Measurements from ENCODE around the gene CDH4. TPM values are rescaled to one million over a fixed set of nuclear protein-coding genes. Genes with fewer than 3 reads are reported as not detected.

CDH4 gene
- total RNA-seq, 1 donor from 2014 or later, result not detected

- H3K36me3 Mint-ChIP-seq (ENCODE audit: low read depth), result no peaks in the 10 kb centered on the region
- intact Hi-C loops (cut with micrococcal nuclease), result no loop called here
- POLR2A ChIA-PET, result no interaction called here
- ATAC-seq (ENCODE audit: low read depth), result no peak
- no peak for TF ChIP-seq CTCF (IDR thresholded peaks at IDR 0.05)
- H3K27ac Mint-ChIP-seq, result no peak overlapping the region
- no peaks in the 10 kb centered on the region for H3K4me1 Mint-ChIP-seq
- no peak for DNase-seq
- CTCF ChIA-PET, result no interaction called here
- no peaks in the 10 kb centered on the region for H3K27me3 Mint-ChIP-seq
- no peak overlapping the region for H3K4me3 Mint-ChIP-seq
- H3K9me3 Mint-ChIP-seq, result peaks cover 11% of the 10 kb centered on the region
These were observed 91.9 kb downstream of the CDH4 start for GRCh38 chr20:61343934-61344333.

GRCh38 chr20:61345656-61346055 is 93.6 kb downstream of the CDH4 start:
- ATAC-seq (ENCODE audit: low read depth), result no peak
- CTCF ChIA-PET, result no interaction called here
- Mint-ChIP-seq H3K36me3 (ENCODE audit: low read depth) (no peaks in the 10 kb centered on the region), H3K27me3 (no peaks in the 10 kb centered on the region), H3K9me3 (peaks cover 11% of the 10 kb centered on the region), H3K27ac (no peak overlapping the region), H3K4me1 (no peaks in the 10 kb centered on the region), H3K4me3 (no peak overlapping the region)
- no peak for TF ChIP-seq CTCF (IDR thresholded peaks at IDR 0.05)
- intact Hi-C loops (cut with micrococcal nuclease), result no loop called here
- DNase-seq, result no peak
- POLR2A ChIA-PET, result no interaction called here

- Mint-ChIP-seq H3K36me3 (ENCODE audit: low read depth) (no peaks in the 10 kb centered on the region), H3K4me3 (no peak overlapping the region), H3K27ac (no peak overlapping the region), H3K9me3 (peaks cover 10% of the 10 kb centered on the region), H3K4me1 (no peaks in the 10 kb centered on the region), H3K27me3 (no peaks in the 10 kb centered on the region)
- DNase-seq, result no peak
- TF ChIP-seq CTCF (IDR thresholded peaks at IDR 0.05), result no peak
- CTCF ChIA-PET, result no interaction called here
- intact Hi-C loops (cut with micrococcal nuclease), result no loop called here
- POLR2A ChIA-PET, result no interaction called here
- no peak for ATAC-seq (ENCODE audit: low read depth)
These were observed 94.9 kb downstream of the CDH4 start for GRCh38 chr20:61346996-61347395.

GRCh38 chr20:61347443-61347842 is 95.4 kb downstream of the CDH4 start:
- H3K36me3 Mint-ChIP-seq (ENCODE audit: low read depth), result no peaks in the 10 kb centered on the region
- no peak overlapping the region for H3K27ac Mint-ChIP-seq
- H3K27me3 Mint-ChIP-seq, result no peaks in the 10 kb centered on the region
- H3K4me3 Mint-ChIP-seq, result no peak overlapping the region
- H3K4me1 Mint-ChIP-seq, result no peaks in the 10 kb centered on the region
- intact Hi-C loops (cut with micrococcal nuclease), result no loop called here
- DNase-seq (no peak), ATAC-seq (ENCODE audit: low read depth) (no peak)
- POLR2A ChIA-PET, result no interaction called here
- no peak for TF ChIP-seq CTCF (IDR thresholded peaks at IDR 0.05)
- CTCF ChIA-PET, result no interaction called here
- peaks cover 11% of the 10 kb centered on the region for H3K9me3 Mint-ChIP-seq

GRCh38 chr20:61349447-61350165 is 97.5 kb downstream of the CDH4 start:
- Mint-ChIP-seq H3K27ac (no peak overlapping the region), H3K36me3 (ENCODE audit: low read depth) (no peaks in the 10 kb centered on the region), H3K9me3 (peaks cover 11% of the 10 kb centered on the region), H3K4me1 (no peaks in the 10 kb centered on the region), H3K27me3 (no peaks in the 10 kb centered on the region), H3K4me3 (no peak overlapping the region)
- ChIA-PET POLR2A (no interaction called here), CTCF (no interaction called here)
- ATAC-seq (ENCODE audit: low read depth), result no peak
- DNase-seq, result no peak
- intact Hi-C loops (cut with micrococcal nuclease), result no loop called here
- TF ChIP-seq CTCF (IDR thresholded peaks at IDR 0.05), result no peak

Measured in activated B cell treated with CpG ODN at 0.5 μM for 24 hours (primary cell).